H1 (cell line): ENCODE data around the gene TMTC2.

Experiments
- CREB1 ChIP-seq: IDR thresholded peaks from 2 replicates; pipeline ENCODE4 v1.6.1; 2012; ENCODE audit warnings: inconsistent platforms
- EZH2 ChIP-seq: fragments of 200-600 bp; sonication (generic); IDR thresholded peaks from 2 replicates; pipeline ENCODE4 v1.7.1; 2012; ENCODE audit warnings: low read depth, mild to moderate bottlenecking, moderate library complexity, low read length, inconsistent platforms; ENCODE audit not compliant: severe bottlenecking
- GABPA ChIP-seq: IDR thresholded peaks from 2 replicates; pipeline ENCODE4 v1.6.1; 2011; ENCODE audit warnings: mild to moderate bottlenecking, low read length, moderate library complexity, borderline replicate concordance; ENCODE audit not compliant: insufficient read depth
- KDM1A ChIP-seq: fragments of 200-600, 300-600 bp; sonication (generic); IDR thresholded peaks from 2 replicates; pipeline ENCODE4 v1.7.1; 2016; ENCODE audit warnings: mild to moderate bottlenecking, low read length, borderline replicate concordance
- PHF8 ChIP-seq: fragments of 200-600 bp; sonication (generic); conservative IDR thresholded peaks from 2 replicates; pipeline ENCODE4 v1.7.1; 2012; ENCODE audit warnings: low read depth, mild to moderate bottlenecking, inconsistent platforms, low read length, moderate library complexity
- POLR2A ChIP-seq, 2 experiments: IDR thresholded peaks; 1 replicate in 1 of 2; 2 replicates in 1 of 2; pipeline ENCODE4 v1.6.1; 2011; ENCODE audit warnings: low read depth in 2 of 2, low read length in 2 of 2, mild to moderate bottlenecking in 2 of 2; ENCODE audit errors: control extremely low read depth in 1 of 2
- POLR2AphosphoS5 ChIP-seq: IDR thresholded peaks from 2 replicates; pipeline ENCODE4 v1.6.1; 2011; ENCODE audit warnings: low read depth, low read length
- RNF2 ChIP-seq: fragments of 200-900, 300-1000 bp; sonication (generic); IDR thresholded peaks from 2 replicates; pipeline ENCODE4 v1.7.1; 2016; ENCODE audit warnings: borderline replicate concordance, low read depth, mild to moderate bottlenecking, antibody characterized with exemption, low read length; ENCODE audit not compliant: poor library complexity, severe bottlenecking; ENCODE audit errors: missing control alignments
- TAF1 ChIP-seq: IDR thresholded peaks from 2 replicates; pipeline ENCODE4 v1.6.1; 2011; ENCODE audit warnings: mild to moderate bottlenecking, low read depth, low read length
- ZNF274 ChIP-seq: IDR thresholded peaks from 2 replicates; pipeline ENCODE4 v1.7.0; 2012; ENCODE audit warnings: low read length, borderline replicate concordance; ENCODE audit errors: extremely low read depth
- TF ChIP-seq, protein P1 (sequence below), 3 experiments: IDR thresholded peaks; 1 replicate in 2 of 3; 2 replicates in 1 of 3; pipeline versions ENCODE4 v1.5.1 to v1.6.1; 2011; ENCODE audit warnings: low read length in 3 of 3, mild to moderate bottlenecking in 3 of 3, inconsistent platforms in 2 of 3, low read depth in 1 of 3, moderate library complexity in 1 of 3; ENCODE audit not compliant: insufficient read depth in 1 of 3; ENCODE audit errors: control extremely low read depth in 1 of 3
- TF ChIP-seq, protein P2 (sequence below): IDR thresholded peaks from 2 replicates; pipeline ENCODE4 v1.6.1; 2012; ENCODE audit warnings: inconsistent platforms
- TF ChIP-seq, protein P3 (sequence below): IDR thresholded peaks from 2 replicates; pipeline ENCODE4 v1.6.1; 2011; ENCODE audit warnings: low read depth, mild to moderate bottlenecking, low read length; ENCODE audit not compliant: insufficient read depth

GRCh38 chr12:82682326-82682725 is 4.4 kb upstream of the TMTC2 start:
- TF ChIP-seq, protein P1, sequence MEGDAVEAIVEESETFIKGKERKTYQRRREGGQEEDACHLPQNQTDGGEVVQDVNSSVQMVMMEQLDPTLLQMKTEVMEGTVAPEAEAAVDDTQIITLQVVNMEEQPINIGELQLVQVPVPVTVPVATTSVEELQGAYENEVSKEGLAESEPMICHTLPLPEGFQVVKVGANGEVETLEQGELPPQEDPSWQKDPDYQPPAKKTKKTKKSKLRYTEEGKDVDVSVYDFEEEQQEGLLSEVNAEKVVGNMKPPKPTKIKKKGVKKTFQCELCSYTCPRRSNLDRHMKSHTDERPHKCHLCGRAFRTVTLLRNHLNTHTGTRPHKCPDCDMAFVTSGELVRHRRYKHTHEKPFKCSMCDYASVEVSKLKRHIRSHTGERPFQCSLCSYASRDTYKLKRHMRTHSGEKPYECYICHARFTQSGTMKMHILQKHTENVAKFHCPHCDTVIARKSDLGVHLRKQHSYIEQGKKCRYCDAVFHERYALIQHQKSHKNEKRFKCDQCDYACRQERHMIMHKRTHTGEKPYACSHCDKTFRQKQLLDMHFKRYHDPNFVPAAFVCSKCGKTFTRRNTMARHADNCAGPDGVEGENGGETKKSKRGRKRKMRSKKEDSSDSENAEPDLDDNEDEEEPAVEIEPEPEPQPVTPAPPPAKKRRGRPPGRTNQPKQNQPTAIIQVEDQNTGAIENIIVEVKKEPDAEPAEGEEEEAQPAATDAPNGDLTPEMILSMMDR (IDR thresholded peaks at IDR 0.05; ENCODE audit: control extremely low read depth in 1 of 3, insufficient read depth in 1 of 3, low read depth in 1 of 3, low read length in 3 of 3), result no peak
- TF ChIP-seq CREB1 (no peak), GABPA (no peak), POLR2A (IDR thresholded peaks at IDR 0.05; ENCODE audit: control extremely low read depth in 1 of 2, low read depth in 2 of 2, low read length in 2 of 2) (no peak), EZH2 (no peak), PHF8 (no peak), RNF2 (no peak), KDM1A (no peak), POLR2AphosphoS5 (no peak), ZNF274 (no peak), TAF1 (no peak)
- TF ChIP-seq, protein P2, sequence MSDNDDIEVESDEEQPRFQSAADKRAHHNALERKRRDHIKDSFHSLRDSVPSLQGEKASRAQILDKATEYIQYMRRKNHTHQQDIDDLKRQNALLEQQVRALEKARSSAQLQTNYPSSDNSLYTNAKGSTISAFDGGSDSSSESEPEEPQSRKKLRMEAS, result no peak
- TF ChIP-seq, protein P3, sequence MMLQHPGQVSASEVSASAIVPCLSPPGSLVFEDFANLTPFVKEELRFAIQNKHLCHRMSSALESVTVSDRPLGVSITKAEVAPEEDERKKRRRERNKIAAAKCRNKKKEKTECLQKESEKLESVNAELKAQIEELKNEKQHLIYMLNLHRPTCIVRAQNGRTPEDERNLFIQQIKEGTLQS, result no peak
